ENCODE results near the gene CEP72.

The CEP72 gene

GRCh38 chr5:669111-669841 lies 57.1 kb downstream of the CEP72 start:
- TF ChIP-seq CTCF (IDR thresholded peaks at IDR 0.05; ENCODE audit: control insufficient read depth, insufficient read depth, low read depth, low read length, missing control alignments) = peak; percentile 61
- DNase-seq (ENCODE audit: low read depth) = no peak
- H3K4me3 ChIP-seq (ENCODE audit: control insufficient read depth, low read depth, low read length) = no peak overlapping the region

GRCh38 chr5:669842-670395 lies 57.8 kb downstream of the CEP72 start:
- DNase-seq (ENCODE audit: low read depth) = no peak
- TF ChIP-seq CTCF (IDR thresholded peaks at IDR 0.05; ENCODE audit: control insufficient read depth, insufficient read depth, low read depth, low read length, missing control alignments) = no peak
- no peak overlapping the region for H3K4me3 ChIP-seq (ENCODE audit: control insufficient read depth, low read depth, low read length)

- no peak for DNase-seq (ENCODE audit: low read depth)
- no peak for TF ChIP-seq CTCF (IDR thresholded peaks at IDR 0.05; ENCODE audit: control insufficient read depth, insufficient read depth, low read depth, low read length, missing control alignments)
- H3K4me3 ChIP-seq (ENCODE audit: control insufficient read depth, low read depth, low read length) = no peak overlapping the region
Measured at GRCh38 chr5:670396-671270, 58.5 kb downstream of the CEP72 start.

GRCh38 chr5:671459-672328 lies 59.6 kb downstream of the CEP72 start:
- no peak for DNase-seq (ENCODE audit: low read depth)
- peak; percentile 98 for TF ChIP-seq CTCF (IDR thresholded peaks at IDR 0.05; ENCODE audit: control insufficient read depth, insufficient read depth, low read depth, low read length, missing control alignments)
- peak overlapping the region; percentile 25 for H3K4me3 ChIP-seq (ENCODE audit: control insufficient read depth, low read depth, low read length)

- no peak overlapping the region for H3K4me3 ChIP-seq (ENCODE audit: control insufficient read depth, low read depth, low read length)
- peak; percentile 23 for DNase-seq (ENCODE audit: low read depth)
- no peak for TF ChIP-seq CTCF (IDR thresholded peaks at IDR 0.05; ENCODE audit: control insufficient read depth, insufficient read depth, low read depth, low read length, missing control alignments)
Measured at GRCh38 chr5:672329-673160, 60.4 kb downstream of the CEP72 start.
